Sigmoid colon (tissue), 7 donors: Measurements from ENCODE around the gene RTN3. TPM values are rescaled to one million over a fixed set of nuclear protein-coding genes. Genes with fewer than 3 reads are reported as not detected.

ENCODE experiments used
- DNase-seq: peaks from one replicate; pipeline ENCODE4 v3.0.0-alpha.2; 2019
- H3K27ac ChIP-seq, 4 donors: fragments of 200-600 bp; sonication (generic); one replicate each; pipeline ENCODE4 v1.5.1; 2016 to 2019; ENCODE audit warnings: mild to moderate bottlenecking in 1 of 4
- H3K27me3 ChIP-seq, 3 donors: fragments of 200-600 bp; sonication (generic); one replicate each; pipeline ENCODE4 v1.5.1; 2019; ENCODE audit warnings: mild to moderate bottlenecking in 1 of 3
- H3K36me3 ChIP-seq, 4 donors: fragments of 200-600 bp; sonication (generic); one replicate each; pipeline ENCODE4 v1.5.1; 2016 to 2019
- H3K4me1 ChIP-seq, 4 donors: fragments of 200-600 bp; sonication (generic); one replicate each; pipeline ENCODE4 v1.5.1; 2017 to 2019
- H3K4me3 ChIP-seq, 4 donors: fragments of 200-600 bp; sonication (generic); one replicate each; pipeline ENCODE4 v1.5.1; 2017 to 2019; ENCODE audit warnings: mild to moderate bottlenecking in 2 of 4, moderate library complexity in 1 of 4
- H3K9me3 ChIP-seq, 4 donors: fragments of 200-600 bp in 3 of 4; sonication (generic) in 3 of 4; one replicate each; pipeline versions ENCODE4 v1.5.1 to v1.6.1; 2013 to 2019
- EP300 ChIP-seq, 4 donors: sonication (generic); formaldehyde crosslinking; IDR thresholded peaks; one replicate each; pipeline ENCODE4 v1.6.1; 2017; ENCODE audit warnings: antibody characterized with exemption in 4 of 4
- POLR2A ChIP-seq, 2 donors: fragments of 450-650 bp; IDR thresholded peaks; one replicate each; pipeline ENCODE4 v1.6.1; 2016; ENCODE audit warnings: antibody characterized with exemption in 2 of 2, mild to moderate bottlenecking in 2 of 2, moderate library complexity in 2 of 2
- POLR2AphosphoS5 ChIP-seq, 4 donors: sonication (generic); formaldehyde crosslinking; IDR thresholded peaks; one replicate each; pipeline ENCODE4 v1.6.1; 2017; ENCODE audit warnings: antibody characterized with exemption in 4 of 4
- WGBS, 2 donors: extraction: QIAGEN DNeasy Blood & Tissue Kit; methylation state at CpG; one replicate each; pipeline ENCODE4 v1.1.7; 2013; 5-methylcytosine and 5-hydroxymethylcytosine counted together
- intact Hi-C: fragments of 100-400 bp; cut with DNase I; formaldehyde crosslinking; loops from one replicate; pipeline ENCODE4 v1.15.1; 2023
- polyA plus RNA-seq, 3 donors: library from polyadenylated mRNA; stranded (reverse); fragments of 200-250 nt; gene quantifications; one replicate each; pipeline ENCODE4 v1.2.3, GENCODE V29; 2013
- total RNA-seq, 4 donors: library from RNA; depleted of rRNA; stranded (reverse); fragments of >200 nt; gene quantifications; one replicate each; pipeline ENCODE4 v1.1.0, GENCODE V29; 2016
- TF ChIP-seq, protein P1 (sequence below), 4 experiments: fragments of 450-650 bp in 3 of 4; fragments of 200-600 bp in 1 of 4; IDR thresholded peaks; one replicate each; pipeline ENCODE4 v1.5.1; 2016 to 2019; ENCODE audit warnings: antibody characterized with exemption in 4 of 4, mild to moderate bottlenecking in 3 of 4, moderate library complexity in 2 of 4
- donor health status: healthy with polysubstance abuse.
- donor health status: Bipolar disorder and iron deficiency.
- donor health status: healthy.

Gene RTN3
- total and polyA plus RNA-seq, 7 donors: 24.6 to 105 (median 89.5) TPM

GRCh38 chr11:63687845-63688244 is 6.5 kb downstream of the RTN3 start:
- DNase-seq: no peak
- no peak overlapping the region for H3K4me3 ChIP-seq
- no peaks in the 10 kb centered on the region for H3K9me3 ChIP-seq
- H3K27me3 ChIP-seq: no peaks in the 10 kb centered on the region
- TF ChIP-seq, protein P1, sequence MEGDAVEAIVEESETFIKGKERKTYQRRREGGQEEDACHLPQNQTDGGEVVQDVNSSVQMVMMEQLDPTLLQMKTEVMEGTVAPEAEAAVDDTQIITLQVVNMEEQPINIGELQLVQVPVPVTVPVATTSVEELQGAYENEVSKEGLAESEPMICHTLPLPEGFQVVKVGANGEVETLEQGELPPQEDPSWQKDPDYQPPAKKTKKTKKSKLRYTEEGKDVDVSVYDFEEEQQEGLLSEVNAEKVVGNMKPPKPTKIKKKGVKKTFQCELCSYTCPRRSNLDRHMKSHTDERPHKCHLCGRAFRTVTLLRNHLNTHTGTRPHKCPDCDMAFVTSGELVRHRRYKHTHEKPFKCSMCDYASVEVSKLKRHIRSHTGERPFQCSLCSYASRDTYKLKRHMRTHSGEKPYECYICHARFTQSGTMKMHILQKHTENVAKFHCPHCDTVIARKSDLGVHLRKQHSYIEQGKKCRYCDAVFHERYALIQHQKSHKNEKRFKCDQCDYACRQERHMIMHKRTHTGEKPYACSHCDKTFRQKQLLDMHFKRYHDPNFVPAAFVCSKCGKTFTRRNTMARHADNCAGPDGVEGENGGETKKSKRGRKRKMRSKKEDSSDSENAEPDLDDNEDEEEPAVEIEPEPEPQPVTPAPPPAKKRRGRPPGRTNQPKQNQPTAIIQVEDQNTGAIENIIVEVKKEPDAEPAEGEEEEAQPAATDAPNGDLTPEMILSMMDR (IDR thresholded peaks at IDR 0.05): no peak
- TF ChIP-seq POLR2AphosphoS5 (IDR thresholded peaks at IDR 0.05) (no peak), POLR2A (IDR thresholded peaks at IDR 0.05) (no peak), EP300 (IDR thresholded peaks at IDR 0.05) (no peak)
- intact Hi-C loops: no loop called here
- no peak overlapping the region for H3K27ac ChIP-seq
- WGBS, 2 donors: 85 to 87% methylated on average over 1 of the region's 1 CpG
- no peaks in the 10 kb centered on the region for H3K36me3 ChIP-seq
- peaks cover 0 to 43% (median 27%) of the 10 kb centered on the region in 4 donors for H3K4me1 ChIP-seq

- Histone ChIP-seq H3K27ac (no peak overlapping the region), H3K27me3 (no peaks in the 10 kb centered on the region), H3K4me3 (no peak overlapping the region), H3K4me1 (peaks cover 0 to 20% (median 12%) of the 10 kb centered on the region in 4 donors), H3K36me3 (no peaks in the 10 kb centered on the region), H3K9me3 (no peaks in the 10 kb centered on the region)
- no peak for DNase-seq
- WGBS, 2 donors: 93 to 94% methylated on average over 7 of the region's 7 CpGs
- TF ChIP-seq, protein P1 (IDR thresholded peaks at IDR 0.05): no peak
- TF ChIP-seq POLR2AphosphoS5 (IDR thresholded peaks at IDR 0.05) (no peak), EP300 (IDR thresholded peaks at IDR 0.05) (no peak), POLR2A (IDR thresholded peaks at IDR 0.05) (no peak)
- intact Hi-C loops: no loop called here
Observed at GRCh38 chr11:63694596-63694995, 13.3 kb downstream of the RTN3 start.

GRCh38 chr11:63698976-63699733 is 17.9 kb downstream of the RTN3 start:
- Histone ChIP-seq H3K36me3 (no peaks in the 10 kb centered on the region), H3K27ac (peak overlapping the region in 1 of 4 donors; percentile 33), H3K9me3 (no peaks in the 10 kb centered on the region), H3K4me1 (peaks cover 0 to 21% (median 14%) of the 10 kb centered on the region in 4 donors), H3K4me3 (no peak overlapping the region), H3K27me3 (no peaks in the 10 kb centered on the region)
- no peak for DNase-seq
- TF ChIP-seq POLR2AphosphoS5 (IDR thresholded peaks at IDR 0.05) (peak in 1 of 4 donors; percentile 12), EP300 (IDR thresholded peaks at IDR 0.05) (no peak)
- WGBS, 2 donors: 50 to 79% methylated on average over 11 of the region's 11 CpGs
- intact Hi-C loops: loop anchor here (5.0 kb wide), 1 partner anchor 33 kb away; no protein-coding TSS in a partner anchor

GRCh38 chr11:63699896-63700295 is 18.6 kb downstream of the RTN3 start:
- Histone ChIP-seq H3K4me1 (peaks cover 0 to 21% (median 14%) of the 10 kb centered on the region in 4 donors), H3K27ac (peak overlapping the region in 1 of 4 donors; percentile 33), H3K4me3 (no peak overlapping the region), H3K27me3 (no peaks in the 10 kb centered on the region), H3K9me3 (no peaks in the 10 kb centered on the region), H3K36me3 (no peaks in the 10 kb centered on the region)
- DNase-seq: no peak
- intact Hi-C loops: loop anchor here (5.0 kb wide), 1 partner anchor 32 kb away; no protein-coding TSS in a partner anchor
- 88 to 91% methylated on average over 1 of the region's 1 CpG for WGBS, 2 donors
- TF ChIP-seq, protein P1 (IDR thresholded peaks at IDR 0.05): no peak

DNA sequence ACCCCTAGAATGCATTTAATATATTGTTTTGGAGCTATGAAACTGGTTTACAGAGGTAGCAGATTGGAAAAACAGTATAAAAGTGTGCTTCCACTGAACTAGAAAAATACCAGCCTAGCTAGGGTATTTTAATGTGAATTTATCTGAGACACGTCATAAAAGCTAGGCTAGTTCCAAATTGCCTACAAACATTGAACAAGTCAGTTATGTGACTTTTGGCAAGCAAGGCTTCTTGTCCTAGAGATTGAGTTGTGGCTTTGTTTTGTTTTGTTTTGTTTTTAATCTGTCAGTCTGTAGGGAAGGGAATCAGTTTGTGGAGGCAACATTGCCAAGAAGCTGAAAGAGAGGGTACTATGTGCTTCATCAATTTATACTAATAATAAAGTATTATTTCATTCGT is 24.2 kb downstream of the RTN3 start:
- Histone ChIP-seq H3K9me3 (no peaks in the 10 kb centered on the region), H3K27me3 (no peaks in the 10 kb centered on the region), H3K4me3 (no peak overlapping the region), H3K36me3 (no peaks in the 10 kb centered on the region), H3K4me1 (peaks cover 0 to 21% (median 14%) of the 10 kb centered on the region in 4 donors), H3K27ac (no peak overlapping the region)
- TF ChIP-seq POLR2AphosphoS5 (IDR thresholded peaks at IDR 0.05) (no peak), EP300 (IDR thresholded peaks at IDR 0.05) (no peak), POLR2A (IDR thresholded peaks at IDR 0.05) (no peak)
- TF ChIP-seq, protein P1 (IDR thresholded peaks at IDR 0.05): no peak
- WGBS, 2 donors: 46 to 70% methylated on average over 2 of the region's 2 CpGs
- DNase-seq: no peak
- intact Hi-C loops: no loop called here
